Trophoblast cell (in vitro differentiated cells and primary cell): ENCODE results near the gene CLDN2.

Experiments used
- DNase-seq, 2 donors: peaks; one replicate each; pipeline ENCODE4 v3.0.0-alpha.2; 2016
- H2AFZ ChIP-seq: 2 replicates; pipeline ENCODE4 v1.6.1; 2013; ENCODE audit warnings: low read length, moderate library complexity, mild to moderate bottlenecking; ENCODE audit not compliant: insufficient read depth, poor library complexity
- H2AK5ac ChIP-seq: 2 replicates; pipeline ENCODE4 v1.6.1; 2013; ENCODE audit warnings: mild to moderate bottlenecking, low read length
- H2BK120ac ChIP-seq: 2 replicates; pipeline ENCODE4 v1.6.1; 2013; ENCODE audit warnings: low read length, mild to moderate bottlenecking, moderate library complexity; ENCODE audit not compliant: insufficient read depth, poor library complexity
- H2BK12ac ChIP-seq: 2 replicates; pipeline ENCODE4 v1.6.1; 2013; ENCODE audit warnings: mild to moderate bottlenecking, low read length, moderate library complexity
- H2BK5ac ChIP-seq: 2 replicates; pipeline ENCODE4 v1.6.1; 2013; ENCODE audit warnings: low read length, low read depth, moderate library complexity, mild to moderate bottlenecking; ENCODE audit not compliant: poor library complexity
- H3K14ac ChIP-seq: 2 replicates; pipeline ENCODE4 v1.6.1; 2013; ENCODE audit warnings: mild to moderate bottlenecking, low read length
- H3K18ac ChIP-seq: 2 replicates; pipeline ENCODE4 v1.6.1; 2013; ENCODE audit warnings: mild to moderate bottlenecking, low read length
- H3K23ac ChIP-seq: 2 replicates; pipeline ENCODE4 v1.6.1; 2013; ENCODE audit warnings: low read length
- H3K27ac ChIP-seq: 2 replicates; pipeline ENCODE4 v1.5.1; 2013; ENCODE audit warnings: low read depth, mild to moderate bottlenecking, inconsistent platforms, low read length, moderate library complexity
- H3K27me3 ChIP-seq: 2 replicates; pipeline ENCODE4 v1.6.1; 2013; ENCODE audit warnings: inconsistent platforms, mild to moderate bottlenecking, low read length, moderate library complexity; ENCODE audit not compliant: insufficient read depth
- H3K36me3 ChIP-seq, 2 experiments: 1 replicate in 1 of 2; 2 replicates in 1 of 2; pipeline ENCODE4 v1.6.1; 2013; ENCODE audit warnings: low read length in 2 of 2, mild to moderate bottlenecking in 2 of 2, moderate library complexity in 1 of 2; ENCODE audit not compliant: insufficient read depth in 2 of 2, control insufficient read depth in 1 of 2
- H3K4ac ChIP-seq: 2 replicates; pipeline ENCODE4 v1.6.1; 2013; ENCODE audit warnings: low read depth, mild to moderate bottlenecking, low read length, moderate library complexity
- H3K4me1 ChIP-seq, 2 experiments: 1 replicate in 1 of 2; 2 replicates in 1 of 2; pipeline ENCODE4 v1.6.1; 2013; ENCODE audit warnings: low read length in 2 of 2, mild to moderate bottlenecking in 2 of 2, moderate library complexity in 1 of 2; ENCODE audit not compliant: insufficient read depth in 2 of 2, control insufficient read depth in 1 of 2
- H3K4me2 ChIP-seq: 2 replicates; pipeline ENCODE4 v1.6.1; 2013; ENCODE audit warnings: inconsistent platforms, mild to moderate bottlenecking, low read length, moderate library complexity
- H3K4me3 ChIP-seq: 2 replicates; pipeline ENCODE4 v1.5.1; 2013; ENCODE audit warnings: mild to moderate bottlenecking, low read depth, low read length, inconsistent platforms
- H3K79me1 ChIP-seq: one replicate; pipeline ENCODE4 v1.6.1; 2013; ENCODE audit warnings: low read length
- H3K79me2 ChIP-seq: 2 replicates; pipeline ENCODE4 v1.6.1; 2013; ENCODE audit warnings: low read length, mild to moderate bottlenecking; ENCODE audit not compliant: control insufficient read depth, insufficient read depth, poor library complexity
- H3K9ac ChIP-seq: 2 replicates; pipeline ENCODE4 v1.6.1; 2013; ENCODE audit warnings: mild to moderate bottlenecking, low read length
- H3K9me3 ChIP-seq: 2 replicates; pipeline ENCODE4 v1.6.1; 2013; ENCODE audit warnings: low read depth, mild to moderate bottlenecking, control low read depth, inconsistent platforms, low read length; ENCODE audit not compliant: insufficient read depth
- H4K12ac ChIP-seq: 2 replicates; pipeline ENCODE4 v1.6.1; 2013; ENCODE audit warnings: low read depth, mild to moderate bottlenecking, low read length, moderate library complexity
- H4K8ac ChIP-seq: 2 replicates; pipeline ENCODE4 v1.6.1; 2013; ENCODE audit warnings: low read depth, mild to moderate bottlenecking, low read length, moderate library complexity
- H4K91ac ChIP-seq: one replicate; pipeline ENCODE4 v1.6.1; 2013; ENCODE audit warnings: low read depth, mild to moderate bottlenecking, low read length, moderate library complexity
- WGBS: extraction: QIAGEN DNeasy Blood & Tissue Kit; methylation state at CpG from one replicate; pipeline ENCODE4 v1.1.7; 2013; ENCODE audit warnings: missing lambda C conversion rate; ENCODE audit not compliant: insufficient read length, insufficient coverage; ENCODE audit errors: extremely low coverage; 5-methylcytosine and 5-hydroxymethylcytosine counted together

The CLDN2 gene

DNA sequence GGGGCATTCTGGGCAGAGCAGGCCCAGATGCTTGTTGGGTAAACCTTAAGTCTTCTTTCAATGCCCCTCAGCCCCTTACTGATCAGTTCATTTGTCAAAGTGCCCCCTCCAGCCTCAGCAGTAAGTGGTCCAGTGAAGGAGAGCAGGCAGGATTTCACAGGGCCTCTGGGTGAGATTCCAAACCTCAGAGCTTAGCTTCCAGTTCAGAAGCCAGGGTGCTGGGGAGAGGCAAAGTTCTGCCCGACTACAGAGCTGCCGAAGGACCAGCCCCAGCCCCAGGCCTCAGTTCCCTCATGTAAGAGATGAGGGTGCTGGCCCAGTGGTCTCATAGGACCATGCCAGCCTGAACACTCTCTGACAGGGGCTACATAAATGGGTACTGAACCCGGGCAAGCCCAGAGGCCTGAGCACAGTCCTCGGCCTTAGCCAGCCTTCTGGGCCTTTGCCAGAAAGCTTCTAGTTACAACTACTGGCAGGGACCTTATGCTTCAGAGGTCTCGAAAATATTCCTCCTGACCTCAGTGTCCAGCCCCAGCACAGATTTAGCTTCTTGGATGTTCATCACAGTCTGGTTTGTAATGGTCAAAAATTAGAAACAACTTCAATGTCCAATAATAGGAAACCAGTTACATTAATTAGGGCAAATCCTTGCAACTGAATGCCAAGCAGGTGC is 16.2 kb upstream of the CLDN2 start:
- Histone ChIP-seq H3K27ac (no peak overlapping the region), H3K36me3 (no peaks in the 10 kb centered on the region), H3K4me2 (no peak overlapping the region), H4K91ac (no peak overlapping the region), H3K4me1 (peaks cover 0 to 6% of the 10 kb centered on the region in 2 experiments), H3K18ac (no peak overlapping the region), H4K12ac (no peak overlapping the region), H3K27me3 (no peaks in the 10 kb centered on the region), H3K14ac (no peak overlapping the region), H3K4me3 (no peak overlapping the region), H2BK120ac (no peak overlapping the region), H3K9ac (no peak overlapping the region), H3K23ac (no peak overlapping the region), H2AK5ac (no peak overlapping the region), H2AFZ (no peak overlapping the region), H2BK12ac (no peak overlapping the region), H4K8ac (no peak overlapping the region), H3K79me2 (no peaks in the 10 kb centered on the region), H2BK5ac (no peak overlapping the region), H3K4ac (no peak overlapping the region), H3K9me3 (no peaks in the 10 kb centered on the region), H3K79me1 (no peaks in the 10 kb centered on the region)
- no peak for DNase-seq
- WGBS: no CpG with 5 or more reads among the region's 5 CpGs

GRCh38 chrX:106905064-106905708 is 15.0 kb upstream of the CLDN2 start:
- H3K4ac ChIP-seq: no peak overlapping the region
- no peak overlapping the region for H3K18ac ChIP-seq
- no peaks in the 10 kb centered on the region for H3K79me1 ChIP-seq
- peaks cover 0 to 5% of the 10 kb centered on the region in 2 experiments for H3K4me1 ChIP-seq
- no peak overlapping the region for H4K12ac ChIP-seq
- H3K4me3 ChIP-seq: no peak overlapping the region
- H2AFZ ChIP-seq: no peak overlapping the region
- H2BK12ac ChIP-seq: no peak overlapping the region
- H3K36me3 ChIP-seq: no peaks in the 10 kb centered on the region
- H3K9ac ChIP-seq: no peak overlapping the region
- WGBS: no CpG with 5 or more reads among the region's 5 CpGs
- H3K23ac ChIP-seq: no peak overlapping the region
- no peak overlapping the region for H2AK5ac ChIP-seq
- no peak for DNase-seq
- H4K8ac ChIP-seq: no peak overlapping the region
- H3K4me2 ChIP-seq: no peak overlapping the region
- no peaks in the 10 kb centered on the region for H3K9me3 ChIP-seq
- H4K91ac ChIP-seq: no peak overlapping the region
- no peak overlapping the region for H3K27ac ChIP-seq
- no peaks in the 10 kb centered on the region for H3K27me3 ChIP-seq
- no peaks in the 10 kb centered on the region for H3K79me2 ChIP-seq
- H3K14ac ChIP-seq: no peak overlapping the region
- no peak overlapping the region for H2BK120ac ChIP-seq
- no peak overlapping the region for H2BK5ac ChIP-seq

DNA sequence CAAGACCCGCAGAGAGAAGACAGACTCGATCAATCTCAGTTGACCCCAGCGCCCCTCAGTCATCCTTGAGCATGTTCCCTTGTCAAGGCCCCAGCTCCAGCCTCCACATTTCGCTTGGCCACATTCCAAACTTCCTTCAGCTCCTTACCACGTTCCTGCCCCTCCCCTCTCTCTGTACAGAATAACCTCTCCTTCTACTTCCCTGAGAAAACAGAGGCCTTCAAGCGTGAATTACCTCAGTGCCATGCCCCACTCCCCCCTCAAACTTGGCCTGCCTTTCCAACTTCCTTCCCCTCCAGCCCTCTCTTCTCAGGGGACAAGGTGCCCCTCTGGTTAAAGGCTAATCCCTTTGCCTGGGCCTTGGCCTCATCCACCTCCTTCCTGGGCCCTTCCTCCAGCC is 13.8 kb upstream of the CLDN2 start:
- Histone ChIP-seq H2BK12ac (no peak overlapping the region), H2BK120ac (no peak overlapping the region), H4K12ac (no peak overlapping the region), H3K4me1 (peaks cover 0 to 5% of the 10 kb centered on the region in 2 experiments), H3K36me3 (no peaks in the 10 kb centered on the region), H2BK5ac (no peak overlapping the region), H3K4ac (no peak overlapping the region), H3K14ac (no peak overlapping the region), H2AFZ (no peak overlapping the region), H4K91ac (no peak overlapping the region), H3K79me1 (no peaks in the 10 kb centered on the region), H3K4me2 (no peak overlapping the region), H3K23ac (no peak overlapping the region), H2AK5ac (no peak overlapping the region), H3K4me3 (no peak overlapping the region), H4K8ac (no peak overlapping the region), H3K79me2 (no peaks in the 10 kb centered on the region), H3K9ac (no peak overlapping the region), H3K27ac (no peak overlapping the region), H3K27me3 (no peaks in the 10 kb centered on the region), H3K18ac (no peak overlapping the region), H3K9me3 (no peaks in the 10 kb centered on the region)
- no peak for DNase-seq
- WGBS: no CpG with 5 or more reads among the region's 6 CpGs

DNA sequence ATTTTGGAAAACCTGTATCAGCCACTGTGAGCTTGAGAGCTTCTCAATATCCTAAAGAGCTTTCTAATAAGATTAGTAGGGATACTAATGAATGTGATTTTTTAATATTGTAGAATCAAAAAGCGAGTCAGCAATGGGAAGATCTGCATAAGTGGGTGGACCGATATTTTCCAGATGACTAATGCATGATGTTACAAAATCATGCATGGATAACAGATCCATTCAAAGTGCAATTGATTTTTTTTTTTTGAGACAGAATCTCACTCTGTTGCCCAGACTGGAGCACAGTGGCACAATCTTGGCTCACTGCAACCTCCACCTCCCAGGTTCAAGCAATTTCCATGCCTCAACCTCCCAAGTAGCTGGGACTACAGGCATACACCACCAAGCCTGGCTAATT is 7.3 kb upstream of the CLDN2 start:
- no peaks in the 10 kb centered on the region for H3K79me2 ChIP-seq
- H2BK5ac ChIP-seq: no peak overlapping the region
- no peaks in the 10 kb centered on the region for H3K79me1 ChIP-seq
- no peak overlapping the region for H2AFZ ChIP-seq
- no peak overlapping the region for H3K4ac ChIP-seq
- no peak overlapping the region for H4K8ac ChIP-seq
- no peak overlapping the region for H2AK5ac ChIP-seq
- H2BK12ac ChIP-seq: no peak overlapping the region
- H3K9ac ChIP-seq: no peak overlapping the region
- no peak overlapping the region for H2BK120ac ChIP-seq
- no peaks in the 10 kb centered on the region for H3K4me1 ChIP-seq
- no peak overlapping the region for H4K91ac ChIP-seq
- no peak for DNase-seq
- H3K27ac ChIP-seq: no peak overlapping the region
- H3K14ac ChIP-seq: no peak overlapping the region
- no peaks in the 10 kb centered on the region for H3K27me3 ChIP-seq
- no CpG with 5 or more reads among the region's 2 CpGs for WGBS
- no peak overlapping the region for H3K4me2 ChIP-seq
- H3K23ac ChIP-seq: no peak overlapping the region
- H3K36me3 ChIP-seq: no peaks in the 10 kb centered on the region
- no peaks in the 10 kb centered on the region for H3K9me3 ChIP-seq
- no peak overlapping the region for H3K18ac ChIP-seq
- H3K4me3 ChIP-seq: no peak overlapping the region
- H4K12ac ChIP-seq: no peak overlapping the region
